ENCODE data around the gene MYG1. TPM values are rescaled to one million over a fixed set of nuclear protein-coding genes. Genes with fewer than 3 reads are reported as not detected.

MYG1 gene
- total and polyA plus RNA-seq, 2 of the 4 experiments (the other 2 are of a cell fraction) = 49.8 to 63.7 TPM

GRCh38 chr12:53290661-53291060 lies 8.8 kb upstream of the MYG1 start:
- no peak overlapping the region for H3K56ac ChIP-seq (ENCODE audit: extremely low read depth, insufficient read depth, low read length)
- dilution Hi-C loops (cut with HindIII; ENCODE audit: low sequenced_read_pairs, unreplicated experiment) = no loop called here
- peak overlapping the region in 1 of 2 experiments; percentile 75; a peak in 3 of 4 replicates for H4K8ac ChIP-seq (ENCODE audit: low read depth in 2 of 2, low read length in 2 of 2)
- H3K18ac ChIP-seq (ENCODE audit: low read depth, low read length) = no peak overlapping the region; the same call in 1 of the 2 replicates
- no peak overlapping the region; the same call in 1 of the 2 replicates for H2AK5ac ChIP-seq (ENCODE audit: low read depth, low read length)
- no peak overlapping the region for H4K91ac ChIP-seq (ENCODE audit: insufficient read depth, low read depth, low read length)
- no peak overlapping the region for H3K9ac ChIP-seq (ENCODE audit: low read depth, low read length)
- POLR2A ChIA-PET (ENCODE audit: unreplicated experiment) = no interaction called here
- intact Hi-C loops (cut with micrococcal nuclease) = no loop called here
- DNase-seq = peak; percentile 66
- no peaks in the 10 kb centered on the region for H3K27me3 ChIP-seq (ENCODE audit: control insufficient read depth, insufficient read depth, low read length)
- H2AK9ac ChIP-seq (replicated peaks; ENCODE audit: low read depth, low read length, poor library complexity) = peak overlapping the region; percentile 92
- no peak overlapping the region for H3K23ac ChIP-seq (ENCODE audit: low read depth, low read length)
- H3K4ac ChIP-seq (ENCODE audit: low read depth, low read length) = 0 out of 2 replicates have a peak overlapping the region, but pooled peaks have one; percentile 10
- 88% methylated on average over 5 of the region's 9 CpGs; no CpG with 5 or more reads in 1 of the 2 experiments for WGBS, 2 experiments (ENCODE audit: extremely low coverage in 2 of 2, insufficient read length in 1 of 2)
- in situ Hi-C loops (cut with MboI; ENCODE audit: low sequenced_read_pairs) = no loop called here
- peaks cover 10% of the 10 kb centered on the region; the same call in 1 of the 2 replicates for H3K9me1 ChIP-seq (ENCODE audit: insufficient read depth, low read length)
- no peaks in the 10 kb centered on the region; the same call in 1 of the 2 replicates for H3K36me3 ChIP-seq (ENCODE audit: control insufficient read depth, insufficient read depth, low read length)
- H3K79me1 ChIP-seq (ENCODE audit: low read depth in 1 of 2, low read length in 2 of 2) = peaks cover under 1 to 31% of the 10 kb centered on the region in 2 experiments; a peak in 2 of 4 replicates
- H3K14ac ChIP-seq (replicated peaks; ENCODE audit: low read depth, low read length) = no peak overlapping the region
- H2BK5ac ChIP-seq (ENCODE audit: low read depth, low read length, poor library complexity, severe bottlenecking) = peak overlapping the region; percentile 80
- peaks cover 25% of the 10 kb centered on the region for H3K4me1 ChIP-seq (ENCODE audit: control insufficient read depth, insufficient read depth, low read length)
- H2BK120ac ChIP-seq (ENCODE audit: low read depth, low read length) = peak overlapping the region; percentile 26; the same call in 1 of the 2 replicates
- BruUV-seq (replicated peaks) = no TSS peak
- TF ChIP-seq CEBPB (IDR thresholded peaks at IDR 0.05; ENCODE audit: low read depth, low read length) (no peak), CHD1 (IDR thresholded peaks at IDR 0.05; ENCODE audit: low read depth, low read length) (no peak), MAFK (IDR thresholded peaks at IDR 0.05; ENCODE audit: low read depth, low read length) (no peak), NFE2L2 (IDR thresholded peaks at IDR 0.05; ENCODE audit: low read depth, low read length) (no peak), ELK1 (IDR thresholded peaks at IDR 0.05; ENCODE audit: borderline replicate concordance, low read depth, low read length) (no peak), FOS (IDR thresholded peaks at IDR 0.05; ENCODE audit: low read depth, low read length) (no peak), RCOR1 (IDR thresholded peaks at IDR 0.05; ENCODE audit: insufficient replicate concordance, low read length) (no peak), SMC3 (IDR thresholded peaks at IDR 0.05; ENCODE audit: low read depth, low read length) (no peak), BHLHE40 (IDR thresholded peaks at IDR 0.05; ENCODE audit: low read depth, low read length) (no peak), USF2 (IDR thresholded peaks at IDR 0.05; ENCODE audit: low read depth, low read length) (no peak), CTCF (conservative IDR thresholded peaks at IDR 0.05; ENCODE audit: low read depth, low read length) (no peak), RAD21 (IDR thresholded peaks at IDR 0.05; ENCODE audit: low read length) (no peak), MAZ (IDR thresholded peaks at IDR 0.05; ENCODE audit: borderline replicate concordance, low read depth, low read length) (no peak), MXI1 (IDR thresholded peaks at IDR 0.05; ENCODE audit: borderline replicate concordance, low read depth, low read length) (no peak), POLR2A (IDR thresholded peaks at IDR 0.05; ENCODE audit: low read depth, low read length) (no peak)
- H2BK20ac ChIP-seq (ENCODE audit: low read depth, low read length) = no peak overlapping the region
- no peak overlapping the region for H2BK15ac ChIP-seq (ENCODE audit: low read depth, low read length)
- peak overlapping the region; percentile 14; the same call in 1 of the 2 replicates for H3K27ac ChIP-seq (ENCODE audit: insufficient read depth, low read length)
- H2AFZ ChIP-seq (replicated peaks; ENCODE audit: low read length, poor library complexity) = peak overlapping the region; percentile 79
- no peak overlapping the region; the same call in 1 of the 2 replicates for H4K5ac ChIP-seq (ENCODE audit: low read depth, low read length)
- no peak overlapping the region for H3K4me3 ChIP-seq (ENCODE audit: insufficient read depth, low read depth, low read length)
- peak overlapping the region; percentile 9; the same call in 1 of the 2 replicates for H3K4me2 ChIP-seq (ENCODE audit: low read depth, low read length)
- no peaks in the 10 kb centered on the region for H4K20me1 ChIP-seq (ENCODE audit: insufficient read depth, low read length)
- no peak for ATAC-seq (ENCODE audit: low read depth)
- CTCF ChIA-PET = interaction anchor here (1.9 kb wide), 1 partner anchor 77 kb away, joined by 6 read pairs; no protein-coding TSS in a partner anchor
- H3K9me3 ChIP-seq (ENCODE audit: control insufficient read depth, insufficient read depth, low read length) = no peaks in the 10 kb centered on the region

All from IMR-90 (cell line).